Measurements from ENCODE around the gene TIE1.

- TF ChIP-seq CTCF (IDR thresholded peaks at IDR 0.05), result no peak
- no peak for TF ChIP-seq POLR2A (IDR thresholded peaks at IDR 0.05)
Observed at GRCh38 chr1:43365678-43366077, 64.9 kb downstream of the TIE1 start.
